SK-N-SH treated with all-trans-retinoic acid at 6 μM for 48 hours (cell line): ENCODE results near the gene OGT.

Experiments used
- PATZ1 ChIP-seq: fragments of 250-450 bp; sonication (Bioruptor Pico); IDR thresholded peaks from 2 replicates; pipeline ENCODE4 v1.8.0; 2020; ENCODE audit warnings: mild to moderate bottlenecking, moderate library complexity, borderline replicate concordance
- PPARA ChIP-seq: fragments of 250-450 bp; sonication (Bioruptor Pico); IDR thresholded peaks from 2 replicates; pipeline ENCODE4 v1.5.0; 2020; ENCODE audit warnings: mild to moderate bottlenecking, borderline replicate concordance
- ZC3H10 ChIP-seq: fragments of 250-450 bp; sonication (Bioruptor Pico); IDR thresholded peaks from 2 replicates; pipeline ENCODE4 v1.5.1; 2021; ENCODE audit warnings: mild to moderate bottlenecking, moderate library complexity
- ZFP3 ChIP-seq: fragments of 250-450 bp; sonication (Bioruptor Pico); IDR thresholded peaks from 2 replicates; pipeline ENCODE4 v1.5.0; 2020; ENCODE audit warnings: mild to moderate bottlenecking, moderate library complexity
- ZFP30 ChIP-seq: fragments of 450-650 bp; formaldehyde crosslinking; IDR thresholded peaks from 2 replicates; pipeline ENCODE4 v1.5.0; 2022; ENCODE audit warnings: mild to moderate bottlenecking, moderate library complexity
- ZNF565 ChIP-seq: fragments of 450-650 bp; formaldehyde crosslinking; conservative IDR thresholded peaks from 2 replicates; pipeline ENCODE4 v1.5.0; 2020; ENCODE audit warnings: low read depth, mild to moderate bottlenecking, moderate library complexity

GRCh38 chrX:71615954-71616353 lies 83.0 kb downstream of the OGT start:
- TF ChIP-seq ZFP30 (CRISPR knock-in tag) (no peak), ZC3H10 (CRISPR knock-in tag) (no peak), ZNF565 (CRISPR knock-in tag) (no peak), PATZ1 (CRISPR knock-in tag) (no peak), PPARA (CRISPR knock-in tag) (no peak), ZFP3 (no peak)
